WTC11 (cell line): ENCODE measurements around the gene CSNK1G3. TPM values are rescaled to one million over a fixed set of nuclear protein-coding genes. Genes with fewer than 3 reads are reported as not detected.

ENCODE experiments used
- ATAC-seq: fragments of 200-7000 bp; cut with Tn5 transposase; 2 replicates; pipeline ENCODE4 v1.10.0; 2021; ENCODE audit warnings: mild to moderate bottlenecking, moderate library complexity
- CTCF ChIA-PET: fragments of 300-600 bp; sonication (Branson Sonifier 250); formaldehyde crosslinking; loops from one replicate; lab custom pipeline; 2021; ENCODE audit warnings: antibody characterized with exemption; lab: Charles Lee
- POLR2A ChIA-PET: fragments of 350-600 bp; sonication (Branson Sonifier 250); formaldehyde crosslinking; loops from one replicate; lab custom pipeline; 2021; ENCODE audit warnings: antibody characterized with exemption; lab: Charles Lee
- DNase-seq: peaks from one replicate; pipeline ENCODE4 v3.0.0; 2021; ENCODE audit warnings: low spot score
- H3K27ac Mint-ChIP-seq: 2 replicates; pipeline ENCODE4 v1.8.0; 2021; ENCODE audit warnings: mixed read lengths
- H3K27me3 Mint-ChIP-seq: 2 replicates; pipeline ENCODE4 v1.8.0; 2021; ENCODE audit warnings: low read depth, mild to moderate bottlenecking, moderate library complexity, mixed read lengths
- H3K36me3 Mint-ChIP-seq: 2 replicates; pipeline ENCODE4 v1.8.0; 2021; ENCODE audit warnings: mixed read lengths
- H3K4me1 Mint-ChIP-seq: 2 replicates; pipeline ENCODE4 v1.8.0; 2022; ENCODE audit warnings: mixed read lengths
- H3K4me3 Mint-ChIP-seq: 2 replicates; pipeline ENCODE4 v1.8.0; 2021; ENCODE audit warnings: mild to moderate bottlenecking, moderate library complexity, mixed read lengths
- H3K9me3 Mint-ChIP-seq: 2 replicates; pipeline ENCODE4 v1.8.0; 2021; ENCODE audit warnings: mixed read lengths
- CREB1 ChIP-seq: sonication (generic); formaldehyde crosslinking; IDR thresholded peaks from 2 replicates; pipeline ENCODE4 v1.8.0; 2023; ENCODE audit warnings: mild to moderate bottlenecking, missing genetic modification reagents
- CREM ChIP-seq: sonication (generic); formaldehyde crosslinking; IDR thresholded peaks from 2 replicates; pipeline ENCODE4 v1.8.1; 2022; ENCODE audit warnings: mild to moderate bottlenecking, missing genetic modification reagents, moderate library complexity
- CTCF ChIP-seq: fragments of 200-600 bp; IDR thresholded peaks from 2 replicates; pipeline ENCODE4 v1.8.0; 2022; ENCODE audit warnings: antibody characterized with exemption
- ERG ChIP-seq: fragments of 250-450 bp; sonication (Bioruptor Pico); IDR thresholded peaks from 2 replicates; pipeline ENCODE4 v1.8.0; 2021; ENCODE audit warnings: mild to moderate bottlenecking
- FOXP4 ChIP-seq: sonication (generic); formaldehyde crosslinking; IDR thresholded peaks from 2 replicates; pipeline ENCODE4 v1.8.0; 2022; ENCODE audit warnings: mild to moderate bottlenecking, missing genetic modification reagents
- GABPB1 ChIP-seq: sonication (generic); formaldehyde crosslinking; IDR thresholded peaks from 2 replicates; pipeline ENCODE4 v1.8.1; 2023; ENCODE audit warnings: mild to moderate bottlenecking, missing genetic modification reagents
- JAZF1 ChIP-seq: fragments of 250-450 bp; sonication (Bioruptor Pico); IDR thresholded peaks from 2 replicates; pipeline ENCODE4 v1.9.0; 2021; ENCODE audit warnings: moderate library complexity, mild to moderate bottlenecking, inconsistent platforms
- MXD4 ChIP-seq: fragments of 250-450 bp; sonication (Bioruptor Pico); IDR thresholded peaks from 2 replicates; pipeline ENCODE4 v1.8.0; 2021; ENCODE audit warnings: mild to moderate bottlenecking, moderate library complexity, borderline replicate concordance
- OVOL2 ChIP-seq: fragments of 250-450 bp; sonication (Bioruptor Pico); IDR thresholded peaks from 2 replicates; pipeline ENCODE4 v1.9.0; 2021; ENCODE audit warnings: mild to moderate bottlenecking, borderline replicate concordance
- PRDM15 ChIP-seq: sonication (generic); formaldehyde crosslinking; IDR thresholded peaks from 2 replicates; pipeline ENCODE4 v1.8.0; 2022; ENCODE audit warnings: missing genetic modification reagents
- PREB ChIP-seq: sonication (generic); formaldehyde crosslinking; IDR thresholded peaks from 2 replicates; pipeline ENCODE4 v1.8.1; 2022; ENCODE audit warnings: mild to moderate bottlenecking, missing genetic modification reagents, moderate library complexity, borderline replicate concordance
- TP53 ChIP-seq: sonication (generic); formaldehyde crosslinking; IDR thresholded peaks from 2 replicates; pipeline ENCODE4 v1.8.1; 2023; ENCODE audit warnings: mild to moderate bottlenecking, missing genetic modification reagents
- ZNF425 ChIP-seq: fragments of 250-450 bp; sonication (Bioruptor Pico); conservative IDR thresholded peaks from 2 replicates; pipeline ENCODE4 v1.9.0; 2021; ENCODE audit warnings: mild to moderate bottlenecking
- total RNA-seq: library from RNA; stranded (reverse); gene quantifications from 3 replicates; pipeline ENCODE4 v1.2.3, GENCODE V29; 2021

Gene CSNK1G3
- total RNA-seq, 1 experiment from 2014 or later: 51.2 TPM

- H3K36me3 Mint-ChIP-seq: peaks cover 18% of the 10 kb centered on the region
- H3K4me1 Mint-ChIP-seq: peaks cover 12% of the 10 kb centered on the region
- H3K4me3 Mint-ChIP-seq: no peak overlapping the region
- no peaks in the 10 kb centered on the region for H3K27me3 Mint-ChIP-seq
- no peak for DNase-seq
- no peak for ATAC-seq
- no peak overlapping the region for H3K27ac Mint-ChIP-seq
- ChIA-PET CTCF (no interaction called here), POLR2A (no interaction called here)
- H3K9me3 Mint-ChIP-seq: peaks cover 2% of the 10 kb centered on the region
- no peak for TF ChIP-seq MXD4
- TF ChIP-seq CREM: no peak
- TF ChIP-seq FOXP4 (CRISPR knock-in tag): no peak
- no peak for TF ChIP-seq JAZF1
- TF ChIP-seq, all 79 proteins: peak for 0
These were observed 60.0 kb downstream of the CSNK1G3 start for GRCh38 chr5:123571927-123572326.

GRCh38 chr5:123578390-123578789 is 66.4 kb downstream of the CSNK1G3 start:
- H3K9me3 Mint-ChIP-seq: peaks cover 5% of the 10 kb centered on the region; the same call in 1 of the 2 replicates
- H3K27me3 Mint-ChIP-seq: no peaks in the 10 kb centered on the region
- no peak for TF ChIP-seq PRDM15 (CRISPR knock-in tag)
- no peak for TF ChIP-seq CTCF
- no peak for TF ChIP-seq CREB1 (CRISPR knock-in tag)
- no peak for TF ChIP-seq ZNF425 (CRISPR knock-in tag)
- TF ChIP-seq GABPB1 (CRISPR knock-in tag): no peak
- TF ChIP-seq OVOL2 (CRISPR knock-in tag): no peak
- no peak for TF ChIP-seq TP53
- TF ChIP-seq PREB (CRISPR knock-in tag): no peak
- no peak for TF ChIP-seq ERG (CRISPR knock-in tag)
- peaks cover 25% of the 10 kb centered on the region for H3K36me3 Mint-ChIP-seq
- no peak overlapping the region for H3K4me3 Mint-ChIP-seq
- H3K27ac Mint-ChIP-seq: no peak overlapping the region
- ChIA-PET CTCF (no interaction called here), POLR2A (no interaction called here)
- DNase-seq: no peak
- ATAC-seq: no peak
- peaks cover 23% of the 10 kb centered on the region for H3K4me1 Mint-ChIP-seq
